H1 (cell line): ENCODE data around the gene PF4V1. TPM values are rescaled to one million over a fixed set of nuclear protein-coding genes. Genes with fewer than 3 reads are reported as not detected.

Experiments used
- ATF2 ChIP-seq: IDR thresholded peaks from 2 replicates; pipeline ENCODE4 v1.6.1; 2012; ENCODE audit warnings: low read length, inconsistent platforms
- BCL11A ChIP-seq, 2 experiments: IDR thresholded peaks; one replicate each; pipeline ENCODE4 v1.6.1; 2011; ENCODE audit warnings: low read depth in 2 of 2, low read length in 2 of 2, mild to moderate bottlenecking in 2 of 2
- CHD7 ChIP-seq: fragments of 300-600 bp; sonication (generic); IDR thresholded peaks from 2 replicates; pipeline ENCODE4 v1.7.1; 2012; ENCODE audit warnings: low read length, moderate library complexity, mild to moderate bottlenecking, inconsistent platforms; ENCODE audit not compliant: insufficient replicate concordance
- CTCF ChIP-seq, 3 experiments: IDR thresholded peaks; 1 replicate in 2 of 3; 2 replicates in 1 of 3; pipeline versions ENCODE4 v1.5.1 to v1.6.1; 2011; ENCODE audit warnings: low read length in 3 of 3, mild to moderate bottlenecking in 3 of 3, inconsistent platforms in 2 of 3, low read depth in 1 of 3, moderate library complexity in 1 of 3; ENCODE audit not compliant: insufficient read depth in 1 of 3; ENCODE audit errors: control extremely low read depth in 1 of 3
- JUND ChIP-seq: IDR thresholded peaks from 2 replicates; pipeline ENCODE4 v1.6.1; 2011; ENCODE audit warnings: mild to moderate bottlenecking, improper control_type of control experiment, low read length
- TAF1 ChIP-seq: IDR thresholded peaks from 2 replicates; pipeline ENCODE4 v1.6.1; 2011; ENCODE audit warnings: mild to moderate bottlenecking, low read depth, low read length
- polyA plus RNA-seq, 7 experiments: library from polyadenylated mRNA; depleted of rRNA in 3 of 7; stranded (reverse) in 5 of 7; unstranded in 2 of 7; fragments of >200 nt in 5 of 7; fragments of 200-250 nt in 2 of 7; gene quantifications; 1 replicate in 5 of 7; 2 replicates in 1 of 7; 4 replicates in 1 of 7; pipeline versions ENCODE4 v1.2.1 to v1.2.3, GENCODE V29; 2011 to 2013; ENCODE audit warnings: missing spikeins in 2 of 7, mixed read lengths in 2 of 7
- total RNA-seq: library from RNA; stranded (reverse); fragmentation: NEBNext Ultra II Directional; extraction: Animal tissue kit (Norgen Biotek cat#: 25700); gene quantifications from 2 replicates; pipeline ENCODE4 v1.2.1, GENCODE V29; 2021

PF4V1 gene
- total and polyA plus RNA-seq, 2 of the 8 experiments (the other 6 are each of a cell fraction or from before 2014, with no cell fraction given) = not detected

- TF ChIP-seq CHD7 = no peak
- no peak for TF ChIP-seq BCL11A (IDR thresholded peaks at IDR 0.05; ENCODE audit: low read depth in 2 of 2, low read length in 2 of 2)
- TF ChIP-seq TAF1 = no peak
- no peak for TF ChIP-seq JUND
- no peak for TF ChIP-seq CTCF (IDR thresholded peaks at IDR 0.05; ENCODE audit: control extremely low read depth in 1 of 3, insufficient read depth in 1 of 3, low read depth in 1 of 3, low read length in 3 of 3)
- TF ChIP-seq ATF2 = no peak
These were observed 38.8 kb downstream of the PF4V1 start (continued) for GRCh38 chr4:73891739-73892405.
